Sigmoid colon (tissue), 7 donors: ENCODE measurements around the gene COL6A1. TPM values are rescaled to one million over a fixed set of nuclear protein-coding genes. Genes with fewer than 3 reads are reported as not detected.

Experiments used
- DNase-seq: peaks from one replicate; pipeline ENCODE4 v3.0.0-alpha.2; 2019
- H3K27ac ChIP-seq, 4 donors: fragments of 200-600 bp; sonication (generic); one replicate each; pipeline ENCODE4 v1.5.1; 2016 to 2019; ENCODE audit warnings: mild to moderate bottlenecking in 1 of 4
- H3K27me3 ChIP-seq, 3 donors: fragments of 200-600 bp; sonication (generic); one replicate each; pipeline ENCODE4 v1.5.1; 2019; ENCODE audit warnings: mild to moderate bottlenecking in 1 of 3
- H3K36me3 ChIP-seq, 4 donors: fragments of 200-600 bp; sonication (generic); one replicate each; pipeline ENCODE4 v1.5.1; 2016 to 2019
- H3K4me1 ChIP-seq, 4 donors: fragments of 200-600 bp; sonication (generic); one replicate each; pipeline ENCODE4 v1.5.1; 2017 to 2019
- H3K4me3 ChIP-seq, 4 donors: fragments of 200-600 bp; sonication (generic); one replicate each; pipeline ENCODE4 v1.5.1; 2017 to 2019; ENCODE audit warnings: mild to moderate bottlenecking in 2 of 4, moderate library complexity in 1 of 4
- H3K9me3 ChIP-seq, 4 donors: fragments of 200-600 bp in 3 of 4; sonication (generic) in 3 of 4; one replicate each; pipeline versions ENCODE4 v1.5.1 to v1.6.1; 2013 to 2019
- CTCF ChIP-seq, 4 experiments: fragments of 450-650 bp in 3 of 4; fragments of 200-600 bp in 1 of 4; IDR thresholded peaks; one replicate each; pipeline ENCODE4 v1.5.1; 2016 to 2019; ENCODE audit warnings: antibody characterized with exemption in 4 of 4, mild to moderate bottlenecking in 3 of 4, moderate library complexity in 2 of 4
- EP300 ChIP-seq, 4 donors: sonication (generic); formaldehyde crosslinking; IDR thresholded peaks; one replicate each; pipeline ENCODE4 v1.6.1; 2017; ENCODE audit warnings: antibody characterized with exemption in 4 of 4
- POLR2A ChIP-seq, 2 donors: fragments of 450-650 bp; IDR thresholded peaks; one replicate each; pipeline ENCODE4 v1.6.1; 2016; ENCODE audit warnings: antibody characterized with exemption in 2 of 2, mild to moderate bottlenecking in 2 of 2, moderate library complexity in 2 of 2
- POLR2AphosphoS5 ChIP-seq, 4 donors: sonication (generic); formaldehyde crosslinking; IDR thresholded peaks; one replicate each; pipeline ENCODE4 v1.6.1; 2017; ENCODE audit warnings: antibody characterized with exemption in 4 of 4
- WGBS, 2 donors: extraction: QIAGEN DNeasy Blood & Tissue Kit; methylation state at CpG; one replicate each; pipeline ENCODE4 v1.1.7; 2013; 5-methylcytosine and 5-hydroxymethylcytosine counted together
- intact Hi-C: fragments of 100-400 bp; cut with DNase I; formaldehyde crosslinking; loops from one replicate; pipeline ENCODE4 v1.15.1; 2023
- polyA plus RNA-seq, 3 donors: library from polyadenylated mRNA; stranded (reverse); fragments of 200-250 nt; gene quantifications; one replicate each; pipeline ENCODE4 v1.2.3, GENCODE V29; 2013
- total RNA-seq, 4 donors: library from RNA; depleted of rRNA; stranded (reverse); fragments of >200 nt; gene quantifications; one replicate each; pipeline ENCODE4 v1.1.0, GENCODE V29; 2016
- donor health status: healthy with polysubstance abuse.
- donor health status: Bipolar disorder and iron deficiency.
- donor health status: healthy.

COL6A1 gene
- total and polyA plus RNA-seq, 7 donors = 14.3 to 1,755 (median 622) TPM

GRCh38 chr21:45998871-45999580 lies 17.5 kb downstream of the COL6A1 start:
- WGBS, 2 donors = 89 to 93% methylated on average over 33 of the region's 33 CpGs
- Histone ChIP-seq H3K27ac (peak overlapping the region; percentile 73 to 80 (median 79)), H3K4me1 (peaks cover 0 to 63% (median 37%) of the 10 kb centered on the region in 4 donors), H3K27me3 (no peaks in the 10 kb centered on the region), H3K36me3 (peaks cover 72 to 96% (median 85%) of the 10 kb centered on the region in 4 donors), H3K9me3 (no peaks in the 10 kb centered on the region), H3K4me3 (no peak overlapping the region)
- intact Hi-C loops = no loop called here
- TF ChIP-seq CTCF (IDR thresholded peaks at IDR 0.05) (no peak), EP300 (IDR thresholded peaks at IDR 0.05) (no peak), POLR2A (IDR thresholded peaks at IDR 0.05) (no peak), POLR2AphosphoS5 (IDR thresholded peaks at IDR 0.05) (no peak)
- peak; percentile 71 for DNase-seq

- peak overlapping the region; percentile 79 to 86 (median 82) for H3K27ac ChIP-seq
- H3K9me3 ChIP-seq = no peaks in the 10 kb centered on the region
- peaks cover 0 to 56% (median 30%) of the 10 kb centered on the region in 4 donors for H3K4me1 ChIP-seq
- peaks cover 72 to 96% (median 84%) of the 10 kb centered on the region in 4 donors for H3K36me3 ChIP-seq
- DNase-seq = no peak
- intact Hi-C loops = no loop called here
- WGBS, 2 donors = 72 to 75% methylated on average over 21 of the region's 21 CpGs
- H3K4me3 ChIP-seq = no peak overlapping the region
- TF ChIP-seq POLR2AphosphoS5 (IDR thresholded peaks at IDR 0.05) = no peak
- no peak for TF ChIP-seq POLR2A (IDR thresholded peaks at IDR 0.05)
- no peak for TF ChIP-seq CTCF (IDR thresholded peaks at IDR 0.05)
- TF ChIP-seq EP300 (IDR thresholded peaks at IDR 0.05) = no peak
- no peaks in the 10 kb centered on the region for H3K27me3 ChIP-seq
Measured at GRCh38 chr21:45999581-46000181, 18.1 kb downstream of the COL6A1 start.

- WGBS, 2 donors = 80 to 85% methylated on average over 27 of the region's 27 CpGs
- no peaks in the 10 kb centered on the region for H3K27me3 ChIP-seq
- TF ChIP-seq POLR2A (IDR thresholded peaks at IDR 0.05) = no peak
- TF ChIP-seq EP300 (IDR thresholded peaks at IDR 0.05) = no peak
- TF ChIP-seq CTCF (IDR thresholded peaks at IDR 0.05) = no peak
- TF ChIP-seq POLR2AphosphoS5 (IDR thresholded peaks at IDR 0.05) = no peak
- peaks cover 0 to 51% (median 25%) of the 10 kb centered on the region in 4 donors for H3K4me1 ChIP-seq
- intact Hi-C loops = no loop called here
- no peak for DNase-seq
- peaks cover 72 to 95% (median 79%) of the 10 kb centered on the region in 4 donors for H3K36me3 ChIP-seq
- H3K9me3 ChIP-seq = no peaks in the 10 kb centered on the region
- H3K4me3 ChIP-seq = no peak overlapping the region
- H3K27ac ChIP-seq = peak overlapping the region; percentile 76 to 86 (median 81)
Measured at GRCh38 chr21:46000182-46000730, 18.7 kb downstream of the COL6A1 start.

- 69 to 81% methylated on average over 44 of the region's 44 CpGs for WGBS, 2 donors
- peak; percentile 18 to 50 (median 32) for TF ChIP-seq POLR2AphosphoS5 (IDR thresholded peaks at IDR 0.05)
- TF ChIP-seq CTCF (IDR thresholded peaks at IDR 0.05) = no peak
- peak; percentile 87 for DNase-seq
- Histone ChIP-seq H3K27ac (peak overlapping the region; percentile 76 to 86 (median 81)), H3K4me1 (peaks cover 0 to 43% (median 17%) of the 10 kb centered on the region in 4 donors), H3K9me3 (no peaks in the 10 kb centered on the region), H3K36me3 (peaks cover 69 to 88% (median 75%) of the 10 kb centered on the region in 4 donors), H3K27me3 (no peaks in the 10 kb centered on the region), H3K4me3 (no peak overlapping the region)
- intact Hi-C loops = no loop called here
Measured at GRCh38 chr21:46000731-46001641, 19.4 kb downstream of the COL6A1 start.
